HEK293T (cell line): ENCODE data around the gene RNF7.

Source experiments
- BHLHE40 ChIP-seq: fragments of 450-650 bp; IDR thresholded peaks from 2 replicates; pipeline ENCODE4 v1.6.1; 2016; ENCODE audit warnings: mild to moderate bottlenecking, moderate library complexity, borderline replicate concordance
- CTBP1 ChIP-seq: fragments of 450-650 bp; IDR thresholded peaks from 2 replicates; pipeline ENCODE4 v1.6.1; 2016; ENCODE audit warnings: borderline replicate concordance
- FOXA1 ChIP-seq: fragments of 450-650 bp; IDR thresholded peaks from 2 replicates; pipeline ENCODE4 v1.6.1; 2016; ENCODE audit warnings: mild to moderate bottlenecking
- FOXK2 ChIP-seq: fragments of 450-650 bp; IDR thresholded peaks from 2 replicates; pipeline ENCODE4 v1.6.1; 2016; ENCODE audit warnings: mild to moderate bottlenecking
- FOXM1 ChIP-seq: fragments of 450-650 bp; IDR thresholded peaks from 2 replicates; pipeline ENCODE4 v1.6.1; 2017; ENCODE audit warnings: mild to moderate bottlenecking, borderline replicate concordance
- HDGF ChIP-seq: fragments of 450-650 bp; IDR thresholded peaks from 2 replicates; pipeline ENCODE4 v1.6.1; 2017; ENCODE audit warnings: antibody characterized with exemption, borderline replicate concordance
- SP1 ChIP-seq: fragments of 450-650 bp; IDR thresholded peaks from 2 replicates; pipeline ENCODE4 v1.6.1; 2017
- TARDBP ChIP-seq: fragments of 450-650 bp; IDR thresholded peaks from 2 replicates; pipeline ENCODE4 v1.6.1; 2016

DNA sequence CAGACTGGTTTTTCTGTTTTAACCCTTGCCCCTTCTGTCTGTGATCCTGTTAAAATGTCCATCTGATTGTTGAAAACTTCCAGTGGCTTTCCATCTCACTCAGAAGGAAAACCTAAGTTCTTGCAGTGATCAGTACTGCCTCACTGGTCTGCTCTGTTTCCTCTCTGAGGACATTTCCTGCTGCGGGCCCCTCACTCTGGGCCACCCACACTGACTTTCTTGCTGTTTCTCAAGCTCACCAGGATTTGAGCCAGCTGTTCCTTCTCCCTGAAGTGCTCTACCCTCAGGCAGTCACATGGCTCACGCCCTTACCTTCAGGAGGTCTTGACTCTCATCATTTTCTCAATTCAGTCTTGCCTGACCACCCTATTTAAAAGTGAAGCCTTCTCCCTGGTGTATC is 26.9 kb downstream of the RNF7 start:
- TF ChIP-seq HDGF (no peak), FOXK2 (no peak), BHLHE40 (no peak), FOXA1 (no peak), TARDBP (no peak), FOXM1 (no peak), SP1 (no peak), CTBP1 (no peak)
